SK-N-SH (cell line): ENCODE measurements around the gene UNC13D. TPM values are rescaled to one million over a fixed set of nuclear protein-coding genes. Genes with fewer than 3 reads are reported as not detected.

ENCODE experiments used
- CTCF ChIA-PET: fragments of 300-600, 350-600 bp; formaldehyde crosslinking; extraction: SDS; loops from one replicate; lab custom pipeline; 2021; lab: Yijun Ruan, JAX
- POLR2A ChIA-PET: fragments of 350-600 bp; sonication (Branson Sonifier 250); formaldehyde crosslinking; extraction: SDS; loops from one replicate; lab custom pipeline; 2020; ENCODE audit warnings: antibody characterized with exemption, inconsistent platforms; lab: Yijun Ruan, JAX
- DNase-seq: peaks from one replicate; pipeline ENCODE4 v3.0.0; 2012
- H2AFZ ChIP-seq: fragments of 200-600 bp; sonication (generic); 2 replicates; pipeline ENCODE4 v1.8.1; 2016; ENCODE audit warnings: antibody characterized with exemption, mild to moderate bottlenecking, low read depth
- H3F3A ChIP-seq: fragments of 200-600 bp; sonication (generic); replicated peaks from 2 replicates; pipeline ENCODE3; 2016; ENCODE audit warnings: antibody characterized with exemption, mild to moderate bottlenecking; ENCODE audit not compliant: insufficient read depth
- H3K27ac ChIP-seq, 2 experiments: fragments of 200-500 bp in 1 of 2; fragments of 200-600 bp in 1 of 2; sonication (Bioruptor generic) in 1 of 2; sonication (generic), shearing (Covaris generic) in 1 of 2; 2 replicates each; pipeline versions ENCODE4 v1.5.1 to v1.6.1; 2014 to 2016; ENCODE audit warnings: low read depth in 2 of 2, inconsistent platforms in 1 of 2, low read length in 1 of 2, mild to moderate bottlenecking in 1 of 2, mixed read lengths in 1 of 2
- H3K27me3 ChIP-seq: fragments of 200-600 bp; sonication (generic), shearing (Covaris generic); 2 replicates; pipeline ENCODE4 v1.6.1; 2016; ENCODE audit warnings: mixed run types; ENCODE audit not compliant: insufficient read depth
- H3K36me3 ChIP-seq, 2 experiments: fragments of 200-500 bp in 1 of 2; fragments of 200-600 bp in 1 of 2; sonication (Bioruptor generic) in 1 of 2; sonication (generic) in 1 of 2; replicated peaks in 1 of 2; 2 replicates each; pipeline versions ENCODE3 to v1.5.1; 2014 to 2016; ENCODE audit warnings: low read length in 1 of 2, mild to moderate bottlenecking in 1 of 2; ENCODE audit not compliant: insufficient read depth in 2 of 2, control insufficient read depth in 1 of 2
- H3K4me1 ChIP-seq, 2 experiments: fragments of 200-500 bp in 1 of 2; fragments of 200-600 bp in 1 of 2; sonication (Bioruptor generic) in 1 of 2; sonication (generic), shearing (Covaris generic) in 1 of 2; 2 replicates each; pipeline versions ENCODE4 v1.5.1 to v1.6.1; 2014 to 2016; ENCODE audit warnings: low read depth in 1 of 2, low read length in 1 of 2, mixed run types in 1 of 2; ENCODE audit not compliant: insufficient read depth in 2 of 2, control insufficient read depth in 1 of 2
- H3K4me2 ChIP-seq: fragments of 200-600 bp; sonication (generic), shearing (Covaris generic); 2 replicates; pipeline ENCODE4 v1.6.1; 2017; ENCODE audit warnings: mixed run types
- H3K4me3 ChIP-seq, 2 experiments: fragments of 200-500 bp in 1 of 2; fragments of 200-600 bp in 1 of 2; sonication (Bioruptor generic) in 1 of 2; sonication (generic), shearing (Covaris generic) in 1 of 2; 2 replicates each; pipeline versions ENCODE4 v1.5.1 to v1.8.1; 2014 to 2016; ENCODE audit warnings: low read depth in 2 of 2, inconsistent platforms in 1 of 2, low read length in 1 of 2, mild to moderate bottlenecking in 1 of 2, mixed read lengths in 1 of 2, moderate library complexity in 1 of 2
- H3K79me2 ChIP-seq: fragments of 200-600 bp; sonication (generic); 2 replicates; pipeline ENCODE4 v1.8.1; 2017; ENCODE audit warnings: mild to moderate bottlenecking; ENCODE audit not compliant: insufficient read depth
- H3K9ac ChIP-seq: fragments of 200-600 bp; sonication (generic); 2 replicates; pipeline ENCODE4 v1.6.1; 2017; ENCODE audit warnings: mixed run types
- H3K9me2 ChIP-seq: fragments of 200-600 bp; sonication (generic); 2 replicates; pipeline ENCODE4 v1.6.1; 2017; ENCODE audit warnings: mixed run types
- H3K9me3 ChIP-seq: fragments of 200-600 bp; sonication (generic); 2 replicates; pipeline ENCODE4 v1.6.1; 2017; ENCODE audit warnings: mixed run types, mild to moderate bottlenecking, moderate library complexity
- H4K20me1 ChIP-seq: fragments of 200-600 bp; sonication (generic); 2 replicates; pipeline ENCODE4 v1.6.1; 2017; ENCODE audit warnings: mild to moderate bottlenecking, mixed run types; ENCODE audit not compliant: insufficient read depth
- ELF1 ChIP-seq: IDR thresholded peaks from 2 replicates; pipeline ENCODE4 v1.4.0; 2012
- POLR2AphosphoS5 ChIP-seq: IDR thresholded peaks from 2 replicates; pipeline ENCODE4 v1.6.1; 2012; ENCODE audit warnings: low read depth, low read length
- RAD21 ChIP-seq: IDR thresholded peaks from 2 replicates; pipeline ENCODE4 v1.6.1; 2012; ENCODE audit warnings: mild to moderate bottlenecking, low read length
- TAF1 ChIP-seq: IDR thresholded peaks from 2 replicates; pipeline ENCODE4 v1.6.1; 2012; ENCODE audit warnings: low read depth, mild to moderate bottlenecking, low read length, moderate library complexity, borderline replicate concordance
- WGBS: methylation state at CpG from one replicate; pipeline ENCODE4 v1.1.6; 2017; ENCODE audit warnings: low lambda C conversion rate; 5-methylcytosine and 5-hydroxymethylcytosine counted together
- polyA plus RNA-seq, 3 experiments: library from polyadenylated mRNA; depleted of rRNA; stranded (reverse); fragments of >200 nt; gene quantifications; 2 replicates each; pipeline ENCODE4 v1.2.3, GENCODE V29; 2012
- TF ChIP-seq, protein P1 (sequence below): IDR thresholded peaks from 2 replicates; pipeline ENCODE4 v1.4.0; 2012; ENCODE audit warnings: low read depth
- TF ChIP-seq, protein P2 (sequence below): IDR thresholded peaks from 2 replicates; pipeline ENCODE4 v1.6.1; 2012; ENCODE audit warnings: mild to moderate bottlenecking, low read depth, low read length, moderate library complexity
- TF ChIP-seq, protein P3 (sequence below): IDR thresholded peaks from 2 replicates; pipeline ENCODE4 v1.4.0; 2012; ENCODE audit warnings: low read depth, borderline replicate concordance
- TF ChIP-seq, protein P4 (sequence below): IDR thresholded peaks from 2 replicates; pipeline ENCODE4 v1.4.0; 2012; ENCODE audit warnings: low read depth, borderline replicate concordance

Gene UNC13D
- polyA plus RNA-seq, 1 of the 3 experiments (the other 2 are of a cell fraction), result 0.99 TPM

DNA sequence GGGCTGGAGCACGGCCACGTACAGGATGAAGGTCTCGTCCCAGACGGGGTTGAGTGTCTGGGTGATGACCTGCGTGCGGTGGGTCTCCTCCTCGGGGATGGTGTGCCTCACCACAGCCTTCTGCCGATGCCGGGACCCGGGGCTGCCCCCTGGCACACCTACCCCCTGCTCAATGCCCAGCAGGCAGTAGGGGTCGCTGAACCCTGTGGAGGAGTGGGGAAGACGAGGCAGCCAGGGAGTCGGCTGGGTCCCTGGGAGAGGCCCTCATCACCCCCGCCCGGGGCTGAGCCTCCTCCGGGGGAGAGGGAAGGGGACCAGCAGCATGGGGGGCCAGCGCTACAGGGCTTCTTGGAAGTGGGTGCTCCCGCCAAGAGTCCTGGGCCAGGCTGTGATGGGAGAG is 1.8 kb downstream of the UNC13D start:
- H3K9ac ChIP-seq, result no peak overlapping the region
- no peaks in the 10 kb centered on the region for H3K79me2 ChIP-seq
- H3K4me3 ChIP-seq, result no peak overlapping the region
- H3K27me3 ChIP-seq, result no peaks in the 10 kb centered on the region
- no peak overlapping the region for H3K4me2 ChIP-seq
- no peaks in the 10 kb centered on the region for H3K9me2 ChIP-seq
- H3K36me3 ChIP-seq, result peaks cover 5 to 18% of the 10 kb centered on the region in 2 experiments
- CTCF ChIA-PET, result interaction anchor here (1.0 to 16.1 kb wide), 3 partner anchors 10 to 95 kb away, joined by 3 to 326 read pairs (median 8); partner anchors contain the start of gene UNK
- H3K4me1 ChIP-seq, result peaks cover 4 to 38% of the 10 kb centered on the region in 2 experiments; a peak in 3 of 4 replicates
- TF ChIP-seq, protein P1, sequence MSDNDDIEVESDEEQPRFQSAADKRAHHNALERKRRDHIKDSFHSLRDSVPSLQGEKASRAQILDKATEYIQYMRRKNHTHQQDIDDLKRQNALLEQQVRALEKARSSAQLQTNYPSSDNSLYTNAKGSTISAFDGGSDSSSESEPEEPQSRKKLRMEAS, result no peak
- POLR2A ChIA-PET, result interaction anchor here (1.1 to 4.5 kb wide), 2 partner anchors 15 to 64 kb away, joined by 3 to 38 read pairs; a partner anchor contains a TSS
- DNase-seq, result no peak
- H2AFZ ChIP-seq, result no peak overlapping the region
- no peak overlapping the region for H3K27ac ChIP-seq
- 93% methylated on average over 11 of the region's 18 CpGs for WGBS
- no peaks in the 10 kb centered on the region for H3F3A ChIP-seq
- no peaks in the 10 kb centered on the region for H4K20me1 ChIP-seq
- no peaks in the 10 kb centered on the region for H3K9me3 ChIP-seq

DNA sequence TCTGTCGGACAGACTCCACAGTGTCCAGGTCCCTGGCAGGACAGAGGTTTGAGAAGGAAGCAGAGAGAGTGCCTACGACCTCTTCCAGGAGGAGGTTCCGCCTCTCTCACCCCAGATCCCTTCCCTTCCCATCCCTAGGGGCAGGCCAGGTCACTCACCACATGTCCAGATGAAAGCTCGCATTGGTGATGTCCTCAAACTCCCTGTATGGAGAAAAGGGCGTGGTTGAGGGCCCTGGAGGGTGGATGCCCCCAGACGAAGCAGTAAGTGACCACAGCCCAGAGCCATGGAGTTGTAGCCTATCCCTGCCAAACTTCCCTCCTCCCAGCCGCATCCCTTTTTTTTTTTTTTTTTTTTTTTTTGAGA is 3.4 kb downstream of the UNC13D start:
- H3K79me2 ChIP-seq, result no peaks in the 10 kb centered on the region
- no peak for DNase-seq
- WGBS, result 74% methylated on average over 7 of the region's 7 CpGs
- POLR2A ChIA-PET, result no interaction called here
- peaks cover 0 to 2% of the 10 kb centered on the region in 2 experiments for H3K36me3 ChIP-seq
- H3K9me2 ChIP-seq, result no peaks in the 10 kb centered on the region
- no peaks in the 10 kb centered on the region for H3K27me3 ChIP-seq
- no peaks in the 10 kb centered on the region for H3K9me3 ChIP-seq
- no peak overlapping the region for H3K27ac ChIP-seq
- H3K4me3 ChIP-seq, result no peak overlapping the region
- no peaks in the 10 kb centered on the region for H3F3A ChIP-seq
- H3K9ac ChIP-seq, result no peak overlapping the region
- CTCF ChIA-PET, result interaction anchor here (0.7 to 16.5 kb wide), 4 partner anchors 2 to 58 kb away, joined by 3 to 326 read pairs (median 164); partner anchors contain the start of gene UNC13D
- H3K4me2 ChIP-seq, result no peak overlapping the region
- H4K20me1 ChIP-seq, result no peaks in the 10 kb centered on the region
- TF ChIP-seq, protein P2, sequence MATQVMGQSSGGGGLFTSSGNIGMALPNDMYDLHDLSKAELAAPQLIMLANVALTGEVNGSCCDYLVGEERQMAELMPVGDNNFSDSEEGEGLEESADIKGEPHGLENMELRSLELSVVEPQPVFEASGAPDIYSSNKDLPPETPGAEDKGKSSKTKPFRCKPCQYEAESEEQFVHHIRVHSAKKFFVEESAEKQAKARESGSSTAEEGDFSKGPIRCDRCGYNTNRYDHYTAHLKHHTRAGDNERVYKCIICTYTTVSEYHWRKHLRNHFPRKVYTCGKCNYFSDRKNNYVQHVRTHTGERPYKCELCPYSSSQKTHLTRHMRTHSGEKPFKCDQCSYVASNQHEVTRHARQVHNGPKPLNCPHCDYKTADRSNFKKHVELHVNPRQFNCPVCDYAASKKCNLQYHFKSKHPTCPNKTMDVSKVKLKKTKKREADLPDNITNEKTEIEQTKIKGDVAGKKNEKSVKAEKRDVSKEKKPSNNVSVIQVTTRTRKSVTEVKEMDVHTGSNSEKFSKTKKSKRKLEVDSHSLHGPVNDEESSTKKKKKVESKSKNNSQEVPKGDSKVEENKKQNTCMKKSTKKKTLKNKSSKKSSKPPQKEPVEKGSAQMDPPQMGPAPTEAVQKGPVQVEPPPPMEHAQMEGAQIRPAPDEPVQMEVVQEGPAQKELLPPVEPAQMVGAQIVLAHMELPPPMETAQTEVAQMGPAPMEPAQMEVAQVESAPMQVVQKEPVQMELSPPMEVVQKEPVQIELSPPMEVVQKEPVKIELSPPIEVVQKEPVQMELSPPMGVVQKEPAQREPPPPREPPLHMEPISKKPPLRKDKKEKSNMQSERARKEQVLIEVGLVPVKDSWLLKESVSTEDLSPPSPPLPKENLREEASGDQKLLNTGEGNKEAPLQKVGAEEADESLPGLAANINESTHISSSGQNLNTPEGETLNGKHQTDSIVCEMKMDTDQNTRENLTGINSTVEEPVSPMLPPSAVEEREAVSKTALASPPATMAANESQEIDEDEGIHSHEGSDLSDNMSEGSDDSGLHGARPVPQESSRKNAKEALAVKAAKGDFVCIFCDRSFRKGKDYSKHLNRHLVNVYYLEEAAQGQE, result no peak
- no peak for TF ChIP-seq POLR2AphosphoS5
- TF ChIP-seq, protein P3, sequence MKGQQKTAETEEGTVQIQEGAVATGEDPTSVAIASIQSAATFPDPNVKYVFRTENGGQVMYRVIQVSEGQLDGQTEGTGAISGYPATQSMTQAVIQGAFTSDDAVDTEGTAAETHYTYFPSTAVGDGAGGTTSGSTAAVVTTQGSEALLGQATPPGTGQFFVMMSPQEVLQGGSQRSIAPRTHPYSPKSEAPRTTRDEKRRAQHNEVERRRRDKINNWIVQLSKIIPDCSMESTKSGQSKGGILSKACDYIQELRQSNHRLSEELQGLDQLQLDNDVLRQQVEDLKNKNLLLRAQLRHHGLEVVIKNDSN, result no peak
- TF ChIP-seq, protein P1, result no peak
- TF ChIP-seq, protein P4, sequence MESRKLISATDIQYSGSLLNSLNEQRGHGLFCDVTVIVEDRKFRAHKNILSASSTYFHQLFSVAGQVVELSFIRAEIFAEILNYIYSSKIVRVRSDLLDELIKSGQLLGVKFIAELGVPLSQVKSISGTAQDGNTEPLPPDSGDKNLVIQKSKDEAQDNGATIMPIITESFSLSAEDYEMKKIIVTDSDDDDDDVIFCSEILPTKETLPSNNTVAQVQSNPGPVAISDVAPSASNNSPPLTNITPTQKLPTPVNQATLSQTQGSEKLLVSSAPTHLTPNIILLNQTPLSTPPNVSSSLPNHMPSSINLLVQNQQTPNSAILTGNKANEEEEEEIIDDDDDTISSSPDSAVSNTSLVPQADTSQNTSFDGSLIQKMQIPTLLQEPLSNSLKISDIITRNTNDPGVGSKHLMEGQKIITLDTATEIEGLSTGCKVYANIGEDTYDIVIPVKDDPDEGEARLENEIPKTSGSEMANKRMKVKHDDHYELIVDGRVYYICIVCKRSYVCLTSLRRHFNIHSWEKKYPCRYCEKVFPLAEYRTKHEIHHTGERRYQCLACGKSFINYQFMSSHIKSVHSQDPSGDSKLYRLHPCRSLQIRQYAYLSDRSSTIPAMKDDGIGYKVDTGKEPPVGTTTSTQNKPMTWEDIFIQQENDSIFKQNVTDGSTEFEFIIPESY, result no peak
- no peak for TF ChIP-seq ELF1
- no peak for TF ChIP-seq RAD21
- TF ChIP-seq TAF1, result no peak
- H2AFZ ChIP-seq, result no peak overlapping the region
- peaks cover 4 to 32% of the 10 kb centered on the region in 2 experiments; a peak in 3 of 4 replicates for H3K4me1 ChIP-seq
